ENCODE measurements around the gene EXOG. TPM values are rescaled to one million over a fixed set of nuclear protein-coding genes. Genes with fewer than 3 reads are reported as not detected.

Gene EXOG
- polyA plus RNA-seq, 1 donor (not counting 4 experiments of a cell fraction or from before 2014, with no cell fraction given) = 10.3 TPM

DNA sequence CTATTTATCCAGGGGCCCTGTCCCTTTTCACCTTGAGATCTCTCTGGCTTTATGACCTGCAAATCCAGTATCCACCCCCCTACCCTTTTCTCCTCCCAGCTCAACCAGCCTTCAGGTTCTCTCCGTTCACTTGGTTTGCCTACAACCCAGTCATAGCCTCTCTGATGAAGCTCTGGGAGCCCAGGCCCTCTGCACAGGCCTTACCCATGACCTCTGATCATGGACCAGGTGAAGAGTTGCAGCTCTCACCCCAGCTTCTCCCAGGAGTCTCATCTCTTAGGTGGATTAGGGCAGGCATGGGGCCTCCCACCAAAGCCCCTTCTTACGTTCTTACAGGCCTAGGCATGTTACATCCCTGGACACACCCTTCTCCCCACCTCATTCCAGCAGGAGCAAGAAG is 59.8 kb downstream of the EXOG start:
- H3K36me3 ChIP-seq (ENCODE audit: control insufficient read depth in 2 of 2, extremely low read depth in 1 of 2, insufficient read depth in 2 of 2, low read length in 2 of 2) = no peaks in the 10 kb centered on the region
- no peaks in the 10 kb centered on the region for H3K79me2 ChIP-seq (ENCODE audit: control insufficient read depth, insufficient read depth, low read length)
- no peak overlapping the region for H3K9ac ChIP-seq (ENCODE audit: control insufficient read depth, extremely low read depth, insufficient read depth, low read length)
- no peak for FAIRE-seq
- no peaks in the 10 kb centered on the region for H3K27me3 ChIP-seq (ENCODE audit: control insufficient read depth, extremely low read depth, insufficient read depth, low read length)
- DNase-seq (ENCODE audit: low read depth, low spot score) = no peak
- TF ChIP-seq EZH2 (IDR thresholded peaks at IDR 0.05; ENCODE audit: low read length) = no peak
- TF ChIP-seq, protein P1, sequence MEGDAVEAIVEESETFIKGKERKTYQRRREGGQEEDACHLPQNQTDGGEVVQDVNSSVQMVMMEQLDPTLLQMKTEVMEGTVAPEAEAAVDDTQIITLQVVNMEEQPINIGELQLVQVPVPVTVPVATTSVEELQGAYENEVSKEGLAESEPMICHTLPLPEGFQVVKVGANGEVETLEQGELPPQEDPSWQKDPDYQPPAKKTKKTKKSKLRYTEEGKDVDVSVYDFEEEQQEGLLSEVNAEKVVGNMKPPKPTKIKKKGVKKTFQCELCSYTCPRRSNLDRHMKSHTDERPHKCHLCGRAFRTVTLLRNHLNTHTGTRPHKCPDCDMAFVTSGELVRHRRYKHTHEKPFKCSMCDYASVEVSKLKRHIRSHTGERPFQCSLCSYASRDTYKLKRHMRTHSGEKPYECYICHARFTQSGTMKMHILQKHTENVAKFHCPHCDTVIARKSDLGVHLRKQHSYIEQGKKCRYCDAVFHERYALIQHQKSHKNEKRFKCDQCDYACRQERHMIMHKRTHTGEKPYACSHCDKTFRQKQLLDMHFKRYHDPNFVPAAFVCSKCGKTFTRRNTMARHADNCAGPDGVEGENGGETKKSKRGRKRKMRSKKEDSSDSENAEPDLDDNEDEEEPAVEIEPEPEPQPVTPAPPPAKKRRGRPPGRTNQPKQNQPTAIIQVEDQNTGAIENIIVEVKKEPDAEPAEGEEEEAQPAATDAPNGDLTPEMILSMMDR (optimal IDR thresholded peaks at IDR 0.05 in 1 of 3, IDR thresholded peaks at IDR 0.05 in 1 of 3, conservative IDR thresholded peaks at IDR 0.05 in 1 of 3; ENCODE audit: extremely low read depth in 1 of 3, insufficient read depth in 2 of 3, low read length in 3 of 3) = no peak
- no peak overlapping the region for H3K27ac ChIP-seq (ENCODE audit: control insufficient read depth, insufficient read depth, low read length)
- no peaks in the 10 kb centered on the region for H3K4me1 ChIP-seq (ENCODE audit: control insufficient read depth, extremely low read depth, insufficient read depth, low read length)
- no peak overlapping the region for H2AFZ ChIP-seq (ENCODE audit: control insufficient read depth, low read length)
- H3K9me1 ChIP-seq (ENCODE audit: control insufficient read depth, extremely low read depth, insufficient read depth, low read length) = no peaks in the 10 kb centered on the region
- H4K20me1 ChIP-seq (ENCODE audit: control insufficient read depth, extremely low read depth, insufficient read depth, low read length) = no peaks in the 10 kb centered on the region
- H3K9me3 ChIP-seq (ENCODE audit: control insufficient read depth, low read depth, low read length) = no peaks in the 10 kb centered on the region
- H3K4me3 ChIP-seq (ENCODE audit: control insufficient read depth in 2 of 3, extremely low read depth in 1 of 3, insufficient read depth in 2 of 3, low read depth in 1 of 3, low read length in 3 of 3) = no peak overlapping the region
- H3K4me2 ChIP-seq (ENCODE audit: control insufficient read depth, extremely low read depth, insufficient read depth, low read depth, low read length) = no peak overlapping the region
- dilution Hi-C loops (cut with MboI; ENCODE audit: extremely low pct_ligation_motif_present, low sequenced_read_pairs) = no loop called here

DNA sequence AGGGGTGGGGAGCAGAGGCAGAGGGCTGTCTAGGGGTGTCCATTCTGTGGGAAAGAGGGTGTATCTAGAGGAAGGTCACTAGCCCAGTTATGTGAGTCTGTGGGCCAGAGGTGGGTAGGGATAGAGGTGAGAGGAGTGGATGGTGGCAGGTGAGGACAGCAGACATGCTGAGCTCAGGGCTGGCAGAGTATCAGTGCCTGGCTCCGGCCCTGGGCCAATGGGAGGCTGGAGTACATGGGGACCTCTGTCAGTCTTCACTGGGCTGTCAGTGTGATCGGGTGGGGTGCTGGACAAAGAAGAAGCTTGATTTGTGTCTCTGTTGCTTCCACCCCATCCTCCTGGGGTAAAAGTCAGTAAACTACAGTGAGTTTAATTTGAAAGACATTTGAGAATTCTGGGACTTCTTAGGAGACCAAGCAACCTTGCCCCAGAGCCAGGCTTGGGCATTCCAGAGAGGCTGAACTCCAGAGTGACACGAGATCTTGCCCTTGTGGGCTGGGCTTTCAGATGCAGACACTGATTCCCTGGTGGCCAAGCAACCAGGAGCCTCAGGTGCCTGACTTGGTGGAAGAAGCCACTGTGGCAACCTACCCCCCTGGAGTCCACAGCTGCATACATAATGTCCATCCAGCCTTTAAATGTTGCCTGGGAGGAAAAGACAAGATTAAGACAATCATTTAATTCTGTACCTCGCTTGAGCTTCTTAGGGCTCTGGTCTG is 60.7 kb downstream of the EXOG start:
- no peak overlapping the region for H2AFZ ChIP-seq (ENCODE audit: control insufficient read depth, low read length)
- H3K36me3 ChIP-seq (ENCODE audit: control insufficient read depth in 2 of 2, extremely low read depth in 1 of 2, insufficient read depth in 2 of 2, low read length in 2 of 2) = no peaks in the 10 kb centered on the region
- no peak overlapping the region for H3K27ac ChIP-seq (ENCODE audit: control insufficient read depth, insufficient read depth, low read length)
- H3K4me2 ChIP-seq (ENCODE audit: control insufficient read depth, extremely low read depth, insufficient read depth, low read depth, low read length) = no peak overlapping the region
- H3K4me3 ChIP-seq (ENCODE audit: control insufficient read depth in 2 of 3, extremely low read depth in 1 of 3, insufficient read depth in 2 of 3, low read depth in 1 of 3, low read length in 3 of 3) = no peak overlapping the region
- no peaks in the 10 kb centered on the region for H3K9me3 ChIP-seq (ENCODE audit: control insufficient read depth, low read depth, low read length)
- H3K79me2 ChIP-seq (ENCODE audit: control insufficient read depth, insufficient read depth, low read length) = no peaks in the 10 kb centered on the region
- no peaks in the 10 kb centered on the region for H4K20me1 ChIP-seq (ENCODE audit: control insufficient read depth, extremely low read depth, insufficient read depth, low read length)
- dilution Hi-C loops (cut with MboI; ENCODE audit: extremely low pct_ligation_motif_present, low sequenced_read_pairs) = no loop called here
- no peaks in the 10 kb centered on the region for H3K4me1 ChIP-seq (ENCODE audit: control insufficient read depth, extremely low read depth, insufficient read depth, low read length)
- FAIRE-seq (no peak), DNase-seq (ENCODE audit: low read depth, low spot score) (no peak)
- H3K27me3 ChIP-seq (ENCODE audit: control insufficient read depth, extremely low read depth, insufficient read depth, low read length) = no peaks in the 10 kb centered on the region
- no peaks in the 10 kb centered on the region for H3K9me1 ChIP-seq (ENCODE audit: control insufficient read depth, extremely low read depth, insufficient read depth, low read length)
- no peak overlapping the region for H3K9ac ChIP-seq (ENCODE audit: control insufficient read depth, extremely low read depth, insufficient read depth, low read length)
- no peak for TF ChIP-seq EZH2 (IDR thresholded peaks at IDR 0.05; ENCODE audit: low read length)
- TF ChIP-seq, protein P1 (optimal IDR thresholded peaks at IDR 0.05 in 1 of 3, IDR thresholded peaks at IDR 0.05 in 1 of 3, conservative IDR thresholded peaks at IDR 0.05 in 1 of 3; ENCODE audit: extremely low read depth in 1 of 3, insufficient read depth in 2 of 3, low read length in 3 of 3) = no peak
